Measurements from ENCODE around the gene GARS1. TPM values are rescaled to one million over a fixed set of nuclear protein-coding genes. Genes with fewer than 3 reads are reported as not detected.

Gene GARS1
- total and polyA plus RNA-seq, 10 donors, result 41.0 to 90.1 (median 52.1) TPM

- TF ChIP-seq CTCF (IDR thresholded peaks at IDR 0.05 in 8 of 11, conservative IDR thresholded peaks at IDR 0.05 in 3 of 11) (peak; percentile 50 to 84 (median 74)), POLR2AphosphoS5 (IDR thresholded peaks at IDR 0.05) (no peak), POLR2A (IDR thresholded peaks at IDR 0.05) (no peak)
- no peak for DNase-seq
- Histone ChIP-seq H3K9me3 (no peaks in the 10 kb centered on the region), H3K4me3 (no peak overlapping the region), H3K27me3 (replicated peaks in 1 of 7) (no peaks in the 10 kb centered on the region), H3K36me3 (peaks cover 0 to 52% (median 4%) of the 10 kb centered on the region in 6 donors), H3K27ac (peak overlapping the region in 2 of 8 donors; percentile 13 to 37), H3K4me1 (peaks cover 0 to 27% (median 17%) of the 10 kb centered on the region in 6 donors)
- intact Hi-C loops (cut with DNase I; ENCODE audit: low total_unique reads), result no loop called here
- WGBS, 5 donors, result 30 to 45% (median 36%) methylated on average over 6 of the region's 6 CpGs
These were observed 45.8 kb upstream of the GARS1 start for GRCh38 chr7:30548845-30549244.

GRCh38 chr7:30549931-30550493 is 44.7 kb upstream of the GARS1 start:
- H3K4me3 ChIP-seq, result no peak overlapping the region
- H3K36me3 ChIP-seq, result peaks cover 0 to 61% (median 4%) of the 10 kb centered on the region in 6 donors
- peaks cover 0 to 27% (median 17%) of the 10 kb centered on the region in 6 donors for H3K4me1 ChIP-seq
- DNase-seq, result no peak
- TF ChIP-seq CTCF (IDR thresholded peaks at IDR 0.05 in 8 of 11, conservative IDR thresholded peaks at IDR 0.05 in 3 of 11), result no peak
- no peak for TF ChIP-seq POLR2AphosphoS5 (IDR thresholded peaks at IDR 0.05)
- no peak for TF ChIP-seq POLR2A (IDR thresholded peaks at IDR 0.05)
- WGBS, 5 donors, result 75 to 86% (median 80%) methylated on average over 7 of the region's 7 CpGs
- H3K27ac ChIP-seq, result peak overlapping the region in 1 of 8 donors; percentile 52
- H3K27me3 ChIP-seq (replicated peaks in 1 of 7), result no peaks in the 10 kb centered on the region
- H3K9me3 ChIP-seq, result no peaks in the 10 kb centered on the region
- intact Hi-C loops (cut with DNase I; ENCODE audit: low total_unique reads), result no loop called here

- Histone ChIP-seq H3K4me1 (peaks cover 0 to 27% (median 17%) of the 10 kb centered on the region in 6 donors), H3K36me3 (peaks cover 0 to 53% (median 6%) of the 10 kb centered on the region in 6 donors), H3K9me3 (no peaks in the 10 kb centered on the region), H3K27me3 (replicated peaks in 1 of 7) (no peaks in the 10 kb centered on the region), H3K27ac (no peak overlapping the region), H3K4me3 (no peak overlapping the region)
- intact Hi-C loops (cut with DNase I; ENCODE audit: low total_unique reads), result no loop called here
- no peak for DNase-seq
- 69 to 88% (median 78%) methylated on average over 1 of the region's 1 CpG for WGBS, 5 donors
- TF ChIP-seq POLR2A (IDR thresholded peaks at IDR 0.05), result no peak
- TF ChIP-seq POLR2AphosphoS5 (IDR thresholded peaks at IDR 0.05), result no peak
These were observed 42.3 kb upstream of the GARS1 start for GRCh38 chr7:30552330-30552729.

GRCh38 chr7:30553141-30553540 is 41.5 kb upstream of the GARS1 start:
- DNase-seq, result no peak
- H3K36me3 ChIP-seq, result peaks cover 0 to 53% (median 10%) of the 10 kb centered on the region in 6 donors
- intact Hi-C loops (cut with DNase I; ENCODE audit: low total_unique reads), result no loop called here
- peaks cover 0 to 27% (median 17%) of the 10 kb centered on the region in 6 donors for H3K4me1 ChIP-seq
- H3K27ac ChIP-seq, result no peak overlapping the region
- no peak overlapping the region for H3K4me3 ChIP-seq
- no peak for TF ChIP-seq CTCF (IDR thresholded peaks at IDR 0.05 in 8 of 11, conservative IDR thresholded peaks at IDR 0.05 in 3 of 11)
- no peak for TF ChIP-seq POLR2A (IDR thresholded peaks at IDR 0.05)
- no peak for TF ChIP-seq POLR2AphosphoS5 (IDR thresholded peaks at IDR 0.05)
- no peaks in the 10 kb centered on the region for H3K27me3 ChIP-seq (replicated peaks in 1 of 7)
- H3K9me3 ChIP-seq, result no peaks in the 10 kb centered on the region
